HG03520 (cell line): ENCODE measurements around the gene UBALD1.

Experiments
- ATAC-seq: cut with Tn5 transposase; IDR thresholded peaks from one replicate; pipeline ENCODE4 v1.9.1; 2021; ENCODE audit warnings: mild to moderate bottlenecking, moderate library complexity; ENCODE audit not compliant: unreplicated experiment

UBALD1 gene

GRCh38 chr16:4616047-4616811 is 1.5 kb upstream of the UBALD1 start:
- ATAC-seq = peak; percentile 66

GRCh38 chr16:4615384-4616046 is 827 bp upstream of the UBALD1 start:
- ATAC-seq = no peak

- ATAC-seq = no peak
These were observed 785 bp downstream of the UBALD1 start for GRCh38 chr16:4613636-4614570.

- ATAC-seq = no peak
These were observed 1.6 kb downstream of the UBALD1 start for GRCh38 chr16:4612977-4613635.

- ATAC-seq = no peak
These were observed 2.2 kb downstream of the UBALD1 start for GRCh38 chr16:4612474-4612931.

GRCh38 chr16:4611337-4612021 is 3.2 kb downstream of the UBALD1 start:
- ATAC-seq = no peak

GRCh38 chr16:4610011-4611005 is 4.4 kb downstream of the UBALD1 start:
- ATAC-seq = no peak

- no peak for ATAC-seq
These were observed 5.3 kb downstream of the UBALD1 start for GRCh38 chr16:4609200-4610010.

- ATAC-seq = no peak
These were observed 6.0 kb downstream of the UBALD1 start for GRCh38 chr16:4608704-4608980.

GRCh38 chr16:4607841-4608703 is 6.6 kb downstream of the UBALD1 start:
- no peak for ATAC-seq

- ATAC-seq = no peak
These were observed 8.3 kb downstream of the UBALD1 start for GRCh38 chr16:4606354-4606753.

- ATAC-seq = no peak
These were observed 10.3 kb downstream of the UBALD1 start for GRCh38 chr16:4604401-4604800.

GRCh38 chr16:4603624-4604170 is 11.0 kb downstream of the UBALD1 start:
- ATAC-seq = no peak

GRCh38 chr16:4602331-4602730 is 12.4 kb downstream of the UBALD1 start:
- ATAC-seq = no peak

GRCh38 chr16:4601864-4602186 is 12.9 kb downstream of the UBALD1 start:
- ATAC-seq = no peak

- no peak for ATAC-seq
These were observed 13.4 kb downstream of the UBALD1 start for GRCh38 chr16:4601036-4601863.
